Adrenal gland (tissue), 5 donors: ENCODE data around the gene CACNG1.

Source experiments
- POLR2A ChIP-seq, 2 donors: fragments of 450-650 bp; IDR thresholded peaks; one replicate each; pipeline ENCODE4 v1.6.1; 2017; ENCODE audit warnings: antibody characterized with exemption in 2 of 2, mild to moderate bottlenecking in 2 of 2, moderate library complexity in 1 of 2
- TF ChIP-seq, protein P1 (sequence below), 6 experiments: fragments of 450-650 bp in 4 of 6; fragments of 200-600 bp in 2 of 6; sonication (generic) in 1 of 6; IDR thresholded peaks; 1 replicate in 5 of 6; 2 replicates in 1 of 6; pipeline versions ENCODE4 v1.5.1 to v1.8.0; 2016 to 2021; ENCODE audit warnings: antibody characterized with exemption in 6 of 6, mild to moderate bottlenecking in 2 of 6, moderate library complexity in 1 of 6
- donor health status: DM: no; HTN: no; CAD: no.

DNA sequence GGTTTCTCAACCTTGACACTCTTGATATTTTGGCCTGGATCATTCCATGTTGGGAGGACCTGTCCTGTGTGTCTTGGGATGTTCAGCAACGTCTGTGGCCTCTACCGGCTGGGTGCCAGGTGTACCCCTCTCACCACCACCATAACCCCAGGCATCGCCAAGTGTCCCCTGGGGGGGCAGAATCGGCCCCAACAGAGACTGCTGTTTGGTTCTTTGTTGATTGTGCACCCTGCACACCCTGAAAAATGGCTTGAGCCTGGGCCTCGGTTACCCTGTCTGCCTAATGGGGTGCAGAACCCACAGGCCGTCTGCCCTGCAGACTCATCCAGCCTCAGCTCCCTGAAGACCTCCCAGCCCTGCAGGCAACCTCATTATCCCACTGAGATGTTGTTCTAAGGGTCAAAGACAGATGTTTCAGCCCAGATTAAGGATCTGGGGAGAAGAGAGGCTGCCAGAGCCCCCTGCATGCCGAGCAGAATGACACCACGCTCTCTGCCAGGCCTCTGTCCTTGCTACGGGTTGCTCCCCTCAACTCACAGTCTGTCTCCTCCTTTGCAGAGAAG lies 9.2 kb downstream of the CACNG1 start:
- TF ChIP-seq, protein P1, sequence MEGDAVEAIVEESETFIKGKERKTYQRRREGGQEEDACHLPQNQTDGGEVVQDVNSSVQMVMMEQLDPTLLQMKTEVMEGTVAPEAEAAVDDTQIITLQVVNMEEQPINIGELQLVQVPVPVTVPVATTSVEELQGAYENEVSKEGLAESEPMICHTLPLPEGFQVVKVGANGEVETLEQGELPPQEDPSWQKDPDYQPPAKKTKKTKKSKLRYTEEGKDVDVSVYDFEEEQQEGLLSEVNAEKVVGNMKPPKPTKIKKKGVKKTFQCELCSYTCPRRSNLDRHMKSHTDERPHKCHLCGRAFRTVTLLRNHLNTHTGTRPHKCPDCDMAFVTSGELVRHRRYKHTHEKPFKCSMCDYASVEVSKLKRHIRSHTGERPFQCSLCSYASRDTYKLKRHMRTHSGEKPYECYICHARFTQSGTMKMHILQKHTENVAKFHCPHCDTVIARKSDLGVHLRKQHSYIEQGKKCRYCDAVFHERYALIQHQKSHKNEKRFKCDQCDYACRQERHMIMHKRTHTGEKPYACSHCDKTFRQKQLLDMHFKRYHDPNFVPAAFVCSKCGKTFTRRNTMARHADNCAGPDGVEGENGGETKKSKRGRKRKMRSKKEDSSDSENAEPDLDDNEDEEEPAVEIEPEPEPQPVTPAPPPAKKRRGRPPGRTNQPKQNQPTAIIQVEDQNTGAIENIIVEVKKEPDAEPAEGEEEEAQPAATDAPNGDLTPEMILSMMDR (IDR thresholded peaks at IDR 0.05) = no peak
- TF ChIP-seq POLR2A (IDR thresholded peaks at IDR 0.05) = no peak
